HUES48 (cell line): ENCODE measurements around the gene SPARCL1.

Source experiments
- H3K27ac ChIP-seq: one replicate; pipeline ENCODE4 v1.7.0; 2013; ENCODE audit warnings: low read depth, low read length, inconsistent platforms
- H3K27me3 ChIP-seq: 2 replicates; pipeline ENCODE4 v1.6.1; 2013; ENCODE audit warnings: mild to moderate bottlenecking, low read length; ENCODE audit not compliant: control insufficient read depth, insufficient read depth
- H3K36me3 ChIP-seq: 2 replicates; pipeline ENCODE4 v1.6.1; 2013; ENCODE audit warnings: low read length; ENCODE audit not compliant: control insufficient read depth, insufficient read depth
- H3K4me1 ChIP-seq: 2 replicates; pipeline ENCODE4 v1.6.1; 2013; ENCODE audit warnings: mild to moderate bottlenecking, low read length; ENCODE audit not compliant: control insufficient read depth, insufficient read depth
- H3K4me3 ChIP-seq: 2 replicates; pipeline ENCODE4 v1.5.1; 2013; ENCODE audit warnings: mild to moderate bottlenecking, low read depth, low read length
- H3K9ac ChIP-seq: 2 replicates; pipeline ENCODE4 v1.6.1; 2013; ENCODE audit warnings: mild to moderate bottlenecking, low read depth, low read length, moderate library complexity
- H3K9me3 ChIP-seq: 2 replicates; pipeline ENCODE4 v1.6.1; 2013; ENCODE audit warnings: low read length; ENCODE audit not compliant: control insufficient read depth, insufficient read depth

SPARCL1 gene

GRCh38 chr4:87540146-87541058 is 11.2 kb upstream of the SPARCL1 start:
- Histone ChIP-seq H3K4me1 (0 out of 2 replicates have a peak, but pooled peaks cover 6% of the 10 kb centered on the region), H3K9ac (no peak overlapping the region), H3K9me3 (no peaks in the 10 kb centered on the region), H3K4me3 (no peak overlapping the region), H3K27me3 (no peaks in the 10 kb centered on the region), H3K27ac (no peak overlapping the region), H3K36me3 (no peaks in the 10 kb centered on the region)

GRCh38 chr4:87532907-87533306 is 3.7 kb upstream of the SPARCL1 start:
- Histone ChIP-seq H3K27me3 (no peaks in the 10 kb centered on the region), H3K4me1 (peaks cover 18% of the 10 kb centered on the region), H3K27ac (no peak overlapping the region), H3K9me3 (no peaks in the 10 kb centered on the region), H3K4me3 (no peak overlapping the region), H3K9ac (no peak overlapping the region), H3K36me3 (no peaks in the 10 kb centered on the region)

DNA sequence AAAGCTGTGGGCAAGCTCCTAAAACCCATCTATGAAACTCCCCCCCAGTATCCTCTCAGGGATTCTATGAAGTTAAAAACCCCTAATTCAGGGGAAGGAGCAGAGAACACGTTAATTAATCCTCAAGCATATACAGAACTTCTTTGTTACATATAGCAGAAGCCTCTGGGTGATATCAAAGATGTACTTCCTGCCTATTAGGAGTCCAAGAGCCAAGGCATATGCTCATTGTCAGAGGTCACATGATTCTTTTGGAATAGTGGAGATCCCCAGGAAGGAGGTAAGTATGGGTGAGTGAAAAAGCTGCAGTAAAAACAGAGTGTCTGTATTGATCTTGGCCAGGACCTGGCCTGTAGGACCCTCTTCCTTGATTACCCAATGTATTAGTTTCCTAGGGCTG is 2.9 kb upstream of the SPARCL1 start:
- Histone ChIP-seq H3K9ac (no peak overlapping the region), H3K4me1 (peaks cover 26% of the 10 kb centered on the region), H3K36me3 (no peaks in the 10 kb centered on the region), H3K27ac (no peak overlapping the region), H3K9me3 (no peaks in the 10 kb centered on the region), H3K27me3 (no peaks in the 10 kb centered on the region), H3K4me3 (no peak overlapping the region)

DNA sequence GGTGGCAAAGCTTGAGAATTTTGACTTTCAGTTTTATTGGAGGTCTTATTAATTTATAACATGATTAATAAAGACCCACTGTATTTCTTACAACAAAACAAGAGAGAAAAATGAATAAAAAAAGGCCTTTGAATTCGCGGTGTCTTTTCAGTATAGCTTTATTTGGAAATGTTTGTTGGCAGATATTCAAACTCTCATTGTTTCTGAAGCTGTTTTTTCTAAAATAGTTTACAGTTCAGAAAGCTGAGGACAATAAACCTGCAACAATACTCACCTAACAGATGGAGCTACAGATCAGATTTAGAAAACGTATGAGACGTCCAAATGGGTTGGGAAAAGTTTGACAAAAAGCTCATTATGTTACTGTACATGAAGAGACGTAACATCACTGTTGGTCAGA is 2.4 kb upstream of the SPARCL1 start:
- no peak overlapping the region for H3K4me3 ChIP-seq
- H3K27me3 ChIP-seq: no peaks in the 10 kb centered on the region
- no peaks in the 10 kb centered on the region for H3K36me3 ChIP-seq
- no peaks in the 10 kb centered on the region for H3K9me3 ChIP-seq
- H3K27ac ChIP-seq: no peak overlapping the region
- peaks cover 31% of the 10 kb centered on the region for H3K4me1 ChIP-seq
- no peak overlapping the region for H3K9ac ChIP-seq

- Histone ChIP-seq H3K27ac (no peak overlapping the region), H3K36me3 (no peaks in the 10 kb centered on the region), H3K27me3 (no peaks in the 10 kb centered on the region), H3K9me3 (no peaks in the 10 kb centered on the region), H3K4me1 (peaks cover 37% of the 10 kb centered on the region), H3K9ac (no peak overlapping the region), H3K4me3 (no peak overlapping the region)
Measured at GRCh38 chr4:87530868-87531267, 1.7 kb upstream of the SPARCL1 start.

- Histone ChIP-seq H3K9ac (no peak overlapping the region), H3K27ac (no peak overlapping the region), H3K27me3 (no peaks in the 10 kb centered on the region), H3K4me1 (peaks cover 43% of the 10 kb centered on the region), H3K36me3 (no peaks in the 10 kb centered on the region), H3K4me3 (no peak overlapping the region), H3K9me3 (no peaks in the 10 kb centered on the region; the same call in 1 of the 2 replicates)
Measured at GRCh38 chr4:87530229-87530628, 1.1 kb upstream of the SPARCL1 start.

DNA sequence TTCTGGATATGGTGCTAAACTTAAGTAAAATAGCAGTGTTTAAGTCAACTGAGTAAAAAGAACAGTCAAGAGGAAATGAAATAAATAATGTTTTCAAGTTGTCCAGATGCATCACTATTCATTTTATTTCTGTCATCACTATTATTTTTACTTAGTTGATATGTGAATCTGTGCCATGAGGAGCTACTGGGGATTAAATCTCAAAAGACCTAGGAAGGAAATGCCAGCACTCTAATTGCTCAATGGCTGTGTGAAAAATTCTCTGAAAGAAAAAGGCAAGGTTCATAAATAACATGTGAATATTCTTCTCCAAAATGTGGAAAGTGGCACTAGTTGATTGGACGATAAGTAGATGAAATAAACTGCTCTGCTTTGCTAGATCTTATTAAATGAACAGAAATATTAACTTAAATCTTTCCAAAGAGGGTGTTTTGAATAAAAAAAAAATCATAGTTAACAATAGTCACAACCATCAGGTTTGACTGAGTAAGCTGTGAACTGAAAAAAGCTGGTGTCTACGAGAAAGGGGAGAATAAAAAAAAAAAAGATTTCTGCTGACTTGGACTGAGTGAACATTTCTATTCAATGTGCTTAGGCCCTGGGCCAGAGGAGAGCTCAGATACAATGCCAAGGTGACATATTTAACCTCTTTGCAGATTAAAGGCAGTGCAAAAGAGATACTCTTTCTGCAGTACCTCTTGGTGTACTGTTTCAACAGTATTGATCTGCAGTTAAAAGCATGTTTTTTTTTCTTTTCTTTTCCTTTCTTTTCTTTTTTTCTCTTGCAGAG is 1.6 kb downstream of the SPARCL1 start:
- H3K4me1 ChIP-seq: peaks cover 45% of the 10 kb centered on the region
- peaks cover 6% of the 10 kb centered on the region; the same call in 1 of the 2 replicates for H3K9me3 ChIP-seq
- peak overlapping the region; percentile 26; the same call in 1 of the 2 replicates for H3K4me3 ChIP-seq
- H3K27me3 ChIP-seq: no peaks in the 10 kb centered on the region
- H3K27ac ChIP-seq: no peak overlapping the region
- no peaks in the 10 kb centered on the region for H3K36me3 ChIP-seq
- H3K9ac ChIP-seq: no peak overlapping the region

GRCh38 chr4:87525636-87526295 is 3.4 kb downstream of the SPARCL1 start:
- Histone ChIP-seq H3K4me3 (no peak overlapping the region), H3K27ac (peak overlapping the region; percentile 38), H3K9me3 (peaks cover 6% of the 10 kb centered on the region; the same call in 1 of the 2 replicates), H3K9ac (no peak overlapping the region), H3K36me3 (no peaks in the 10 kb centered on the region), H3K4me1 (peaks cover 48% of the 10 kb centered on the region), H3K27me3 (peaks cover 12% of the 10 kb centered on the region)

GRCh38 chr4:87524456-87524855 is 4.7 kb downstream of the SPARCL1 start:
- Histone ChIP-seq H3K36me3 (no peaks in the 10 kb centered on the region), H3K27me3 (peaks cover 15% of the 10 kb centered on the region), H3K4me3 (no peak overlapping the region), H3K4me1 (peaks cover 51% of the 10 kb centered on the region), H3K27ac (no peak overlapping the region), H3K9me3 (peaks cover 6% of the 10 kb centered on the region; the same call in 1 of the 2 replicates), H3K9ac (no peak overlapping the region)

DNA sequence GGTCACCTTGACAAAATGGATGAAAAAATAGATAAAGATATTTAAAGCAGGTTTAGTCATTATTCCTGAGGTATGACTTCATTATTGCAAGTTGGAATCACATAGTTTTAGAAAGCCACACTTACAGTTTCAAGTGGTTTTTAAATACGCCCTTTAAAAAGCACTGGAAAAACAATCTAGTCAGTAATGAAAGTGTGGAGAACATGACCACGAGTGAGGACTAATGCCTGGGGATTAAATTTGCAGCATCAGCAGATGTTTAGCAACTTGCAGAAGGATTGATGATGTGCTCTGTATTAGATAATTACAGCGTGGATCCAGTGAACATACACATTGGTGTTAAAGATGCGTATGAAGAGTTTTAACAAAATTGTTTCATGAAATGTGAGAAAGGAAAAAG is 5.9 kb downstream of the SPARCL1 start:
- Histone ChIP-seq H3K4me1 (peaks cover 39% of the 10 kb centered on the region), H3K36me3 (no peaks in the 10 kb centered on the region), H3K4me3 (no peak overlapping the region), H3K9me3 (peaks cover 6% of the 10 kb centered on the region; the same call in 1 of the 2 replicates), H3K9ac (no peak overlapping the region), H3K27me3 (peaks cover 20% of the 10 kb centered on the region), H3K27ac (no peak overlapping the region)
